ENCODE measurements around the gene MIPOL1.
"Not testable (repeated sequence)": the region's sequence is repeated elsewhere in the genome, so short reads cannot be mapped to it uniquely, and the experiment has no call there.

The MIPOL1 gene

GRCh38 chr14:37278636-37279538 is 81.2 kb downstream of the MIPOL1 start:
- Histone ChIP-seq H3K4me1 (ENCODE audit: control insufficient read depth, insufficient read depth, low read length) (no peaks in the 10 kb centered on the region), H3K36me3 (ENCODE audit: control insufficient read depth, insufficient read depth, low read length) (no peaks in the 10 kb centered on the region), H3K27me3 (ENCODE audit: control insufficient read depth, insufficient read depth, low read length) (no peaks in the 10 kb centered on the region), H3K9ac (ENCODE audit: low read length) (no peak overlapping the region), H3K27ac (ENCODE audit: low read depth, low read length) (no peak overlapping the region), H3K4me3 (ENCODE audit: low read length) (no peak overlapping the region)

GRCh38 chr14:37279818-37280217 is 82.1 kb downstream of the MIPOL1 start:
- no peaks in the 10 kb centered on the region for H3K36me3 ChIP-seq (ENCODE audit: control insufficient read depth, insufficient read depth, low read length)
- no peaks in the 10 kb centered on the region for H3K4me1 ChIP-seq (ENCODE audit: control insufficient read depth, insufficient read depth, low read length)

GRCh38 chr14:37284760-37285159 is 87.0 kb downstream of the MIPOL1 start:
- H3K27ac ChIP-seq (ENCODE audit: low read depth, low read length) = no peak overlapping the region
- H3K36me3 ChIP-seq (ENCODE audit: control insufficient read depth, insufficient read depth, low read length) = no peaks in the 10 kb centered on the region
- no peak overlapping the region for H3K4me3 ChIP-seq (ENCODE audit: low read length)
- no peaks in the 10 kb centered on the region for H3K4me1 ChIP-seq (ENCODE audit: control insufficient read depth, insufficient read depth, low read length)
- no peak overlapping the region for H3K9ac ChIP-seq (ENCODE audit: low read length)
- H3K27me3 ChIP-seq (ENCODE audit: control insufficient read depth, insufficient read depth, low read length) = no peaks in the 10 kb centered on the region

More at GRCh38 chr14:37279818-37280217, 82.1 kb downstream of the MIPOL1 start:
- no peak overlapping the region for H3K27ac ChIP-seq (ENCODE audit: low read depth, low read length)
- H3K4me3 ChIP-seq (ENCODE audit: low read length) = no peak overlapping the region
- H3K27me3 ChIP-seq (ENCODE audit: control insufficient read depth, insufficient read depth, low read length) = no peaks in the 10 kb centered on the region
- no peak overlapping the region for H3K9ac ChIP-seq (ENCODE audit: low read length)

GRCh38 chr14:37285220-37285619 is 87.5 kb downstream of the MIPOL1 start:
- no peak overlapping the region for H3K4me3 ChIP-seq (ENCODE audit: low read length)
- no peak overlapping the region for H3K27ac ChIP-seq (ENCODE audit: low read depth, low read length)
- H3K27me3 ChIP-seq (ENCODE audit: control insufficient read depth, insufficient read depth, low read length) = no peaks in the 10 kb centered on the region
- no peaks in the 10 kb centered on the region for H3K4me1 ChIP-seq (ENCODE audit: control insufficient read depth, insufficient read depth, low read length)
- no peaks in the 10 kb centered on the region for H3K36me3 ChIP-seq (ENCODE audit: control insufficient read depth, insufficient read depth, low read length)
- H3K9ac ChIP-seq (ENCODE audit: low read length) = no peak overlapping the region

- Histone ChIP-seq H3K27ac (ENCODE audit: low read depth, low read length) (no peak overlapping the region), H3K36me3 (ENCODE audit: control insufficient read depth, insufficient read depth, low read length) (no peaks in the 10 kb centered on the region), H3K9ac (ENCODE audit: low read length) (no peak overlapping the region), H3K4me1 (ENCODE audit: control insufficient read depth, insufficient read depth, low read length) (no peaks in the 10 kb centered on the region), H3K27me3 (ENCODE audit: control insufficient read depth, insufficient read depth, low read length) (no peaks in the 10 kb centered on the region), H3K4me3 (ENCODE audit: low read length) (no peak overlapping the region)
Measured at GRCh38 chr14:37289688-37290087, 92.0 kb downstream of the MIPOL1 start.

- H3K36me3 ChIP-seq (ENCODE audit: control insufficient read depth, insufficient read depth, low read length); H3K4me1 ChIP-seq (ENCODE audit: control insufficient read depth, insufficient read depth, low read length); H3K4me3 ChIP-seq (ENCODE audit: low read length); H3K27ac ChIP-seq (ENCODE audit: low read depth, low read length); H3K9ac ChIP-seq (ENCODE audit: low read length); H3K27me3 ChIP-seq (ENCODE audit: control insufficient read depth, insufficient read depth, low read length): not testable (repeated sequence)
Measured at GRCh38 chr14:37295262-37295661, 97.5 kb downstream of the MIPOL1 start.

GRCh38 chr14:37311252-37311651 is 113.5 kb downstream of the MIPOL1 start:
- no peak overlapping the region for H3K9ac ChIP-seq (ENCODE audit: low read length)
- no peaks in the 10 kb centered on the region for H3K4me1 ChIP-seq (ENCODE audit: control insufficient read depth, insufficient read depth, low read length)
- H3K4me3 ChIP-seq (ENCODE audit: low read length) = no peak overlapping the region
- H3K27ac ChIP-seq (ENCODE audit: low read depth, low read length) = no peak overlapping the region
- no peaks in the 10 kb centered on the region for H3K27me3 ChIP-seq (ENCODE audit: control insufficient read depth, insufficient read depth, low read length)
- no peaks in the 10 kb centered on the region for H3K36me3 ChIP-seq (ENCODE audit: control insufficient read depth, insufficient read depth, low read length)

- no peaks in the 10 kb centered on the region for H3K36me3 ChIP-seq (ENCODE audit: control insufficient read depth, insufficient read depth, low read length)
- no peak overlapping the region for H3K4me3 ChIP-seq (ENCODE audit: low read length)
- H3K4me1 ChIP-seq (ENCODE audit: control insufficient read depth, insufficient read depth, low read length) = no peaks in the 10 kb centered on the region
- no peak overlapping the region for H3K27ac ChIP-seq (ENCODE audit: low read depth, low read length)
- H3K27me3 ChIP-seq (ENCODE audit: control insufficient read depth, insufficient read depth, low read length) = no peaks in the 10 kb centered on the region
- no peak overlapping the region for H3K9ac ChIP-seq (ENCODE audit: low read length)
Measured at GRCh38 chr14:37318938-37319337, 121.2 kb downstream of the MIPOL1 start.

- no peak overlapping the region for H3K4me3 ChIP-seq (ENCODE audit: low read length)
- H3K4me1 ChIP-seq (ENCODE audit: control insufficient read depth, insufficient read depth, low read length) = no peaks in the 10 kb centered on the region
- no peaks in the 10 kb centered on the region for H3K36me3 ChIP-seq (ENCODE audit: control insufficient read depth, insufficient read depth, low read length)
- H3K27ac ChIP-seq (ENCODE audit: low read depth, low read length) = no peak overlapping the region
- no peak overlapping the region for H3K9ac ChIP-seq (ENCODE audit: low read length)
- no peaks in the 10 kb centered on the region for H3K27me3 ChIP-seq (ENCODE audit: control insufficient read depth, insufficient read depth, low read length)
Measured at GRCh38 chr14:37320106-37320505, 122.4 kb downstream of the MIPOL1 start.

GRCh38 chr14:37325332-37325731 is 127.6 kb downstream of the MIPOL1 start:
- H3K4me1 ChIP-seq (ENCODE audit: control insufficient read depth, insufficient read depth, low read length) = no peaks in the 10 kb centered on the region
- no peaks in the 10 kb centered on the region for H3K36me3 ChIP-seq (ENCODE audit: control insufficient read depth, insufficient read depth, low read length)
- no peak overlapping the region for H3K27ac ChIP-seq (ENCODE audit: low read depth, low read length)
- no peak overlapping the region for H3K9ac ChIP-seq (ENCODE audit: low read length)
- no peak overlapping the region for H3K4me3 ChIP-seq (ENCODE audit: low read length)
- H3K27me3 ChIP-seq (ENCODE audit: control insufficient read depth, insufficient read depth, low read length) = no peaks in the 10 kb centered on the region

- H3K36me3 ChIP-seq (ENCODE audit: control insufficient read depth, insufficient read depth, low read length) = no peaks in the 10 kb centered on the region
- no peak overlapping the region for H3K9ac ChIP-seq (ENCODE audit: low read length)
- H3K27ac ChIP-seq (ENCODE audit: low read depth, low read length) = no peak overlapping the region
- no peaks in the 10 kb centered on the region for H3K4me1 ChIP-seq (ENCODE audit: control insufficient read depth, insufficient read depth, low read length)
- no peak overlapping the region for H3K4me3 ChIP-seq (ENCODE audit: low read length)
- H3K27me3 ChIP-seq (ENCODE audit: control insufficient read depth, insufficient read depth, low read length) = no peaks in the 10 kb centered on the region
Measured at GRCh38 chr14:37326434-37326833, 128.7 kb downstream of the MIPOL1 start.

- not testable (repeated sequence) for H3K9ac ChIP-seq (ENCODE audit: low read length); H3K27ac ChIP-seq (ENCODE audit: low read depth, low read length)
Measured at GRCh38 chr14:37327933-37328332, 130.2 kb downstream of the MIPOL1 start.

GRCh38 chr14:37328673-37329072 is 130.9 kb downstream of the MIPOL1 start:
- no peak overlapping the region for H3K27ac ChIP-seq (ENCODE audit: low read depth, low read length)
- no peak overlapping the region for H3K9ac ChIP-seq (ENCODE audit: low read length)
- no peaks in the 10 kb centered on the region for H3K27me3 ChIP-seq (ENCODE audit: control insufficient read depth, insufficient read depth, low read length)
- no peak overlapping the region for H3K4me3 ChIP-seq (ENCODE audit: low read length)
- H3K36me3 ChIP-seq (ENCODE audit: control insufficient read depth, insufficient read depth, low read length) = no peaks in the 10 kb centered on the region
- H3K4me1 ChIP-seq (ENCODE audit: control insufficient read depth, insufficient read depth, low read length) = no peaks in the 10 kb centered on the region

More at GRCh38 chr14:37327933-37328332, 130.2 kb downstream of the MIPOL1 start:
- not testable (repeated sequence) for H3K4me3 ChIP-seq (ENCODE audit: low read length); H3K36me3 ChIP-seq (ENCODE audit: control insufficient read depth, insufficient read depth, low read length); H3K4me1 ChIP-seq (ENCODE audit: control insufficient read depth, insufficient read depth, low read length); H3K27me3 ChIP-seq (ENCODE audit: control insufficient read depth, insufficient read depth, low read length)

All from rectal smooth muscle tissue (tissue), 1 donor.